NOMO-1 treated with dmso at 0.1 percent for 144 hours (cell line): ENCODE measurements around the gene STXBP1.
"Not testable (repeated sequence)": the region's sequence is repeated elsewhere in the genome, so short reads cannot be mapped to it uniquely, and the experiment has no call there.

Source experiments
- DNase-seq: peaks from one replicate; lab custom pipeline; 2025; ENCODE audit not compliant: unreplicated experiment; lab: John Stamatoyannopoulos, UW

The STXBP1 gene

GRCh38 chr9:127577194-127577593, 34.9 kb upstream of the STXBP1 start:
- DNase-seq = not testable (repeated sequence)

DNA sequence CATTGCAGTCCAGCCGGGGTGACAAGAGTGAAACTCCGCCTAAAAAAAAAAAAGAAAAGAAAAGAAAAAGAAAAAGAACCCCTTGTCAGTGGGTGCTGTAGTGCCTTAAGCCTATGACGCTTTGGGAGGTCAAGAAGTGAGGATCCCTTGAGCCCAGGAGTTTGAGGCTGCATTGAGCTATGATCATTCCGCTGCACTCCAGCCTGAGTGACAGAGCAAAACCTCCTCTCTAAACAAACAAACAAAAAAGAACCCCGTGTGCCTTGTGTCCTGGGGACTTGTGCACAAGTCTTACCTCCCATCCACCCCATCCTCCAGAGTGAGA, 33.5 kb upstream of the STXBP1 start:
- no peak for DNase-seq

GRCh38 chr9:127578952-127579853, 32.9 kb upstream of the STXBP1 start:
- DNase-seq = peak; percentile 98

GRCh38 chr9:127580366-127580765, 31.7 kb upstream of the STXBP1 start:
- no peak for DNase-seq

DNA sequence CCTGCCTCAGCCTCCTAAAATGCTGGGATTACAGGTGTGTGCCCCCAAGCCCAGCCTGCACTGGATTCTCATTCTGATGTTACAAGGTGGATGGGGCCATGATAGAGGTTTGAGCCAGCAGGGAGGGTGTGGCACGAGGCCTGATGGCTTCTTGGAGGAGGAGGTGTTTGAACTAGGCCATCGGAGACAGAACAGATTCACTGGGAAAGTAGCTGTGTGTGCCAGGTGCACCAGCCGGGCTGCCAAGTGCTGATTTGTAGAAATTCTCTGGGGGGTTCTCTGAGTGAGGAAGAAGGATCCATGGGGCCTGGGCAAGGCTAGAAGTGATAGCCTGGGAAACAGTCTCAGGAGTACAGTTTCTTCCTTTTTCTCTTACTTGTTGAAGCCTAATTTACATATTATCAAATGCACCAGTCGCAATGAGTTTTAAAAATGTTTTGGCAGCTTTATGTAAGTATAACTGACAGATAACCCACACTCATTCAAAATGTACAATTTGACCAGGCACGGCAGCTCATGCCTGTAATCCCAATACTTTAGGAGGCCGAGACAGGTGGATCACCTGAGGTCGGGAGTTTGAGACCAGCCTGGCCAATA, 31.1 kb upstream of the STXBP1 start:
- DNase-seq = no peak

- DNase-seq = not testable (repeated sequence)
Observed at GRCh38 chr9:127584474-127584805, 27.6 kb upstream of the STXBP1 start.

DNA sequence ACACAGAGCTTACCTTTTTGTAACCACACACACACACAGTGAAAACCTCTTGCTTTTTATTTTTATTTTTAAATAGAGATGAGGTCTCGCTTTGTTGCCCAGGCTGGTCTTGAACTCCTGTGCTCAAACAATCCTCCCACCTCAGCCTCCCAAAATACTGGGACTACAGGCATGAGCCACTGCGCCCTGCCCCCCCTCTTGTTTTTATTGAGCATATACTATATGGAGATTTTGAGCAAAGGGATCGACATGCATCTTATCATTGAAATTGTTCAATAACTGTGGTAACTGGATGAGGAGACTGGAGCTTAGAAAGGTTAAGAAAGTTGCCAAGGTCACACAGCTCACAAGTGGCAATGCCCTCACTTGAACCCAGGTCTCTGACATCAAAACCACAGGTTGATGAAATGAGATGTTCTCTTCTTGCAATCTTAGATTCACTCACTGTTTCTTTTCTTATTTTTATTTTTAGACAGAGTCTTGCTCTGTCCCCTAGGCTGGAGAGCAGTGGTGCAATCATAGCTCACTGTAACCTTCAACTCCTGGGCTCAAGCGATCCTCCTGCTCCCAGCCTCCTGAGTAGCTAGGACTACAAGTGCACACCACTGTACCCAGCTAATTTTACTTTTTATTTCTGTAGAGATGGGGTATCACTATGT, 26.8 kb upstream of the STXBP1 start:
- DNase-seq = no peak

DNA sequence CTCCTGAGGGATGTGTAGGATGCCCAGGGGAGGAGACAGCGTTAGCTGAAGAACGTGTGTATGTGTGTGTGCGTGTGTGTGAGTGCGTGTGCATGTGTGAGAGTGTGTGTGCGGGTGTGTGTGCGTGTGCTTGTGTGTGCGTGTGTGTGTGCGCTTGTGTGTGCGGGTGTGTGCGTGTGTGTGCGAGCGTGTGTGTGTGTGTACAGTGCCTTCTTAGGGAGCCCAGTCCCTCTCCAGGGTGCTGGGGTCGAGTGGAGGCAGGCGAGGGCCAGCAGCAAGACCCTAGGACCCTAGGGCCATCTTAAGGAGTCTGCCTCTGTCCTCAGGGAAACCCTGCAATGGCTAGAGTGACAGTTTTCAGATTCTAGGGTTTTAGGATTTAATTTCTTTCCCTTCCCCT, 26.0 kb upstream of the STXBP1 start:
- no peak for DNase-seq

DNA sequence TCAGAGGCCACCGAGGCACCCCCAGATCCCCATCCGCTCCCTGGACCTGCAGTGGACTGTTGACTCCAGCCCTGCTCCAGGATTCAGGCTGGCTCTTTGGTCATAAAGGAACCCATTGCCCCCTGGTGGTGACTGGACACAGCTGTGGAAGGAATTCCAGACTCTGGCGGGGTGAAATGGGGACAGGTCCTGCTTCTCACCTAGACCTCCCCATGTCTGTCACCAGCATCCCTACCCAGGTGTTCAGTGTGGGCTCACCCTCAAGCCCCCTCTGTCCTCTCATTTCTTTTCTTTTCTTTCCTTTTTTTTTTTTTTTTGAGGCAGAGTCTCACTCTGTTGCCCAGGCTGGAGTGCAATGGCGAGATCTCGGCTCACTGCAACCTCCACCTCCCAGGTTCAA, 25.5 kb upstream of the STXBP1 start:
- no peak for DNase-seq

GRCh38 chr9:127587966-127588365, 24.1 kb upstream of the STXBP1 start:
- DNase-seq = no peak

DNA sequence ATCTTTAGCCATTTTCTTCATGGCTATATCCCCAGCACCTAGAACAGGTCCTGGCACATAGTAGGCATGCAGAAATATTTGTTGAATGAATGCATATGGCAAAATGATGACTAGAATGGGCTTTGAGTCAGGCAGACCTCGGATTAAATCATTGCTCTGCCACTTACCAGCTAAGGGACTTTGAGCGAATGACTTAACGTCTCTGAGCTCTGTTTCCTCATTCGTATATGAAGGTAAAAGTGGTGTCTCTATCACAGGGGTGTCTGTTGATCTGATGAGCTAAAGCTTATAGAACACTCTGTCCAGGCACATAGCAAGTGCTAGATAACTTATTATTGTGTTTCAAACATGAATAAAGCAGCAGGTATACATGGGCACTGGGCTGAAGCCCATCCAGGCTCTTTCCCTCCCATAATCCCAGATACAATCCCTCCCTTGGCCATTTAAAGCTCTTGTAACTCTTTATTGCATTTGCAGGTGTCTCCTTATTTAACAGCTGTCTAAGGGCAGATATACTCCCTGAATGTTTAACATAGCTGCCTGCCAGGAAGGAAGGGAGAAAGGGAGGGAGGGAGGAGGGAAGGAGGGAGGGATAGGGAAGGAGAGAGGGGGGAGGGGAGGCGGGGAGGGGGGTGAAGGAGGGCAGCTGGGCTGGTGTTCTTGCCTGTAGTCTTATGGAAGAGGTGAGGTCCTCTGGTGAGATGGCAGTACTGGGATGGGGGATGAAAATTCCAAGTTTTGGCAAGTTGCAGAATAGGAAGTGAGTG, 23.2 kb upstream of the STXBP1 start:
- DNase-seq = no peak

DNA sequence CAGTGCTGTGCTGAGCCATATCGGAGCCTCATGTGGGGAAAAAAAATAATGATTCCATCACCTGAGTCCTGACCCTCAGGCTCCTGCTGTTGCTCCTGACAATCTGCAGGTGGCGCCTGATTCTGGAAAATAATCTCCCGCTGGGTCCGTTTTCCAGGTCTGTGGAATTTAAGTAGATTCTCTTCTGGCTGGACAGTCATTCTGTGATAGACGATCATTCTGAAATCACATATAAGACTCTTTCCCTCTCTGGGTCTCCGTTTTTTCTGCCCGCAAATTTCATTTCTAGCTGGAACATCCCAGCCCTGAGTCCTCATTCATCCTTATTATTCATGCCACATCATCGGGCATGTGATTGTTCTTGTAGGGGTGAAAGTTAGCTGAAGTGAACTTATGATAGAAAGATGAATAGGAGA, 22.1 kb upstream of the STXBP1 start:
- DNase-seq = no peak

- DNase-seq = no peak
Observed at GRCh38 chr9:127595611-127596010, 16.5 kb upstream of the STXBP1 start.

DNA sequence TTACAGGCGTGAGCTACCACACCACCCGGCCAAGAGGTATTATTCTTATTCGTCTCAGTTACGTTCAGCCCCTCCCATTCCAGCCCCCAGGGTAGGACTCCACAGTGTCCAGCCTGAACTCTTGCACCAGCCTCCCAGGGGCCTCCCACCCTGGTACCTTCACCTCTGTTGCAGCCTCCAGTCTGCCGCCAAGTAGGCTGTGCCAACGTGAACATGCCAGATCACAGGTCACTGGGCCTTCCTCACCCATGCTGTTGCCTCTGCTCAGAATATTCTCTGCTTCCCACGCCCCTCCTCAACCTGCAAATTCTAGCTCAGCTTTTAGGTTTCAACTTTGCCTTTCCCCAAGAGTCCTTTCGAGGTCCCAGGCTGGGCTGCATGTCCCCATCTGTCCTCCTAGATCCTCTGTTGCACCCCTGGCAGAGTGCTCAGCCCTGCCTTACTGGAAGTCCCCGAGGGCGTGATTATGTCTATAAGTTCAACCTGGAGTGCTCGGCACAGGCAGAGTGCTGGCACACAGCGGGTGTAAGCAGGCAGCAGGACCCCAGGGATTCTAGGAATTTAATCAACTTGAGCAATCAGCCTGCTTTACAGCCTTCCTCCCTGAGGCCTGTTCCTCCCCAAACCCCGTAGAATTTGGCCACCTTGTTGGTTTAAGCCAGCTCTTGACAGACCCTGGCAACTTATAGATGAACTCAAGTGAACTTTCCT, 13.1 kb upstream of the STXBP1 start:
- DNase-seq = no peak

GRCh38 chr9:127599550-127599891, 12.6 kb upstream of the STXBP1 start:
- no peak for DNase-seq

DNA sequence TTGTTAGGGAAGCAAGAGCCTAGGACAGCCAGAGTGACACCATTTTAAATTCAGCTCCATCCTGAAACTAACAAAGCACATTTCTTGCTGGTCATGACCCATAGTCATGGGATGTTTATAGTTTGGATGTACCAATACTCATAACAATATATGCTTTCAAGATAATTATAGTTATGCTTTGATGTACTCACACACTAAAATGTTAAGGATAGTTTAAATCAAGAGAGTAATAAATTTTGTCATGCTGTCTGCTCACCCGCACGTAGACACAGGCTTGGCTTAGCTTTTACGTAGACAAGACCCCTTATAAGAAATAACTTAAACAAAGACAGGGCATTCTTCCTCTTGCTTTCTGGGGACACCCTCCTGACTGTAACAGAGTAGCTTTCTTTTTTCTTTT, 8.9 kb upstream of the STXBP1 start:
- no peak for DNase-seq

DNA sequence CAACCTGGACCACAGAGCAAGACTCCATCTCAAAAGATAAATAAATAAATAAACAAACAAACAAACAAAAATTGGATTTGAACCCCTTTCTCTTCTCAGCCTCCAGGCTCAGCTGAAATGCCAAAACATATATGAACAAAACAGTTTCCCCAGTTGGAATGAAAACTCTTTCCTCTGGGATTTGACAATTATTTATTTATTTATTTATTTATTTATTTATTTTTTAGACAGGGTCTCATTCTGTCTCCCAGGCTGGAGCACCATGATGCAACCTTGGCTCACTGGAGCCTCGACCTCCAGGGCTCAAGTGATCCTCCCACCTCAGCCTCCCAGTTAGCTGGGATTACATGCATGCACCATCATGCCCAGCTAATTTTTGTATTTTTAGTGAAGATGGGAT, 6.0 kb upstream of the STXBP1 start:
- DNase-seq = no peak

GRCh38 chr9:127608104-127608966, 3.7 kb upstream of the STXBP1 start:
- peak; percentile 36 for DNase-seq

- no peak for DNase-seq
Observed at GRCh38 chr9:127611603-127611898, 526 bp upstream of the STXBP1 start.

DNA sequence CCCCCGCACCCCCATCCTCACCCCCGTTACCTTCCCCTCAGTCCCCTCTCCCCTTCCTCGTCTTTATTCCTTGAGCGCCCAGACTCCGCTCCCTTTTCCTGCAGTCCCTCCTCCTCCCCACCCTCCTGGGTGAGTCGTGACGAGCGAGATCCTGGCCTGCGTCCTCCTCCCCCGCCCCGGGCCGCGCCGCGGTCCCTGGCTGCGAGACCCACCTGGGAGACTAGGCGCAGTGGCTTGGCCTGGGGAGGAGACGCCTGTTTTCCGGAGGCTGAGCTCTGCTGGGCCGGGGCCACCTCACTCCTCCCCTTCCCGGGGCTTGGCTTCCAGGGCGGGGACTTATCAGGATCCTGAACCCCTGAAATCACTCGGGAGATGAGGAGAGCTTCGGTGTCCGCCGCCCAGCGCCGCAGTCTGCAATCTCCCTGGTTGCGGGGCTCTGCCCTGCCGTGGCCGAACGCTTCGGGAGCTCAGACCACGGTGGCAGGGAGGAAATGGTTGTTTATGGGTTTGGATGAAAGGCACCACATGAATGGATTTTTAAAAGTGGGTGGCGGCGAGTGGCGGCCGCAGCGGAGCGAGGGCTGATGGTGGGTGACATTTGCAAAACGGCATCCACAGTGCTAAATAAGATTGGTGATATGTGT, 984 bp downstream of the STXBP1 start:
- no peak for DNase-seq
